CD4-positive, alpha-beta T cell treated with Interleukin-4 for 1 hour (primary cell): ENCODE results near the gene WBP11.
"Not testable (repeated sequence)": the region's sequence is repeated elsewhere in the genome, so short reads cannot be mapped to it uniquely, and the experiment has no call there.

ENCODE experiments used
- DNase-seq, 2 donors: peaks; one replicate each; pipeline ENCODE4 v3.0.0-alpha.2; 2020 to 2022

WBP11 gene

DNA sequence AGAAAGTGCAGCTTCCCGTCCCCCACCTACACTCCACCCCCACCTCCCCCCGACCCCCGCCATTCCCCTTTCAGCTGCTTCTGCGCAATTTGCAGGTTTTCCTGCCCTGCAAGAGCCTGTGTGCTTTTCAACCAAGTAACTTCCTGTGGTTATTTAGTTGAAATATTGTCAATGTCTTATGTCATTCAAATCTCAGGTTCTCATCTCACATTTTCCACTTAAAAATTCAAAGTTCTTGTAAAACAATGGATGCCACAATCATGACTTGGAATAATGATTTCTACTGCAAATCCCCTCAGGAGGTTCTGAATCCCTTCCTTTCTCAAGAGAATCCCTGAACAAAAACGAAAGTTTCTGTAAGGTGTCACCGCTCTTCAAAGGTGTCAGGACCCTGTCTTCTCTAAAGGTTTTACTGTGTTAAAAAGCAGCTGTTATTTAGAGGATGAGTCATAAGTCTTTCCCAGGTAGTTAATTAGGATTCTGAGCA, 31.6 kb downstream of the WBP11 start:
- peak; percentile 67 to 81 for DNase-seq

- DNase-seq = peak; percentile 97 to 98
Observed at GRCh38 chr12:14770496-14771461, 32.5 kb downstream of the WBP11 start.

DNA sequence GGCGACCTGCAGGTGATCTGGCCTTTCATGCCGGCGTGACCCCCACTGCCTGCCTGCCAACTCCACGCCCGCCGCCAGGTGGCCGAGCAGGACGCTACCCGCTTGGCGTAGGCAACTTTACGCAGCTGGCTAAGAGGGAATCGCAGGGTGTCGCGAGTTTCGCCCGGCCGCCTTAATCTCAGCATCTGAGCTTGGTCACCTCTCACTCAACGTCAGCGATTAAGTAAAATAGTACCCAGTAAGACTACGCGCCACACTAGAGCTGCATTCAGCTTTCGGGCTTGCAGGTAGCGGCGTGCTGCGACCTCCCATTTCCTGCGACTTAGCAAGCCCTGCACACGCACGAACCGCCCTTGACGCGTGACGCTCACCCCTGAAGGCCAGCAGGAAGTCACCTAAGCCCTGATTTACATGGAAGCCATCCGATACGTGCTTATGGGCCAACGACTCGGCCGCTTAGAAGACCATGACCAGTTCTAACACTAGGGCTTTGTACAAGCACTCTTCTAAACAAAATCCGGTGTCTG, 33.2 kb downstream of the WBP11 start:
- DNase-seq = peak; percentile 93 to 94

- DNase-seq = no peak
Observed at GRCh38 chr12:14769466-14769968, 33.8 kb downstream of the WBP11 start.

DNA sequence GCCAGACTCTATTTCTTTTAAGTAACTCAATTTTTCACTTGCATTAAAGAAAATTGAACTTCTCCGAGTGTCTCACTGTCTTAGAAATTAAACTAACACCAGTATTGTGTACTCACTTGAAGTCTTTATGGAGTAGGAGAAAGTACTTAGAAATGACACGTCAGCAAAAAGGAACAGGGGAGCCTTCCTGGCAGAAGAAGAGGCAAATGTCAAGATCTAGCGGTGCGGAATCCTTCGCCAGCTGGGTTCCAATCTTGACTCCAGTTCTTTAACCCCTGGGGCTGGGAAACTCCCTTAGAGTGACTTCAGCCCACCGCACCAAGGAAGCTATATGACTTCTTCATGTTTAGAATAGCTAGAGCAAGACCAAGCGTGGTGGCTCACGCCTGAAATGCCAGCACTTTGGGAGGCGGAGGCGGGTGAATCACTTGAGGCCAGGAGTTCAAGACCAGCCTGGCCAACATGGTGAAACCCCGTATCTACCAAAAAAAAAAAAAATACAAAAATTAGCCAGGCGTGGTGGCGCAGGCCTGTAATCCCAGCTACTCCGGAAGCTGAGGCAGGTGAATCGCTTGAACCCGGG, 34.4 kb downstream of the WBP11 start:
- peak; percentile 39 to 56 for DNase-seq

GRCh38 chr12:14767617-14768016, 35.7 kb downstream of the WBP11 start:
- DNase-seq = no peak

GRCh38 chr12:14766649-14767215, 36.5 kb downstream of the WBP11 start:
- DNase-seq = no peak

GRCh38 chr12:14766020-14766419, 37.3 kb downstream of the WBP11 start:
- DNase-seq = not testable (repeated sequence)

- DNase-seq = no peak
Observed at GRCh38 chr12:14765398-14765797, 37.9 kb downstream of the WBP11 start.

GRCh38 chr12:14759711-14760280, 43.5 kb downstream of the WBP11 start:
- not testable (repeated sequence) for DNase-seq

- peak in 1 of 2 donors; percentile 28 for DNase-seq
Observed at GRCh38 chr12:14756334-14757143, 46.7 kb downstream of the WBP11 start.

GRCh38 chr12:14751986-14752385, 51.3 kb downstream of the WBP11 start:
- DNase-seq = no peak

DNA sequence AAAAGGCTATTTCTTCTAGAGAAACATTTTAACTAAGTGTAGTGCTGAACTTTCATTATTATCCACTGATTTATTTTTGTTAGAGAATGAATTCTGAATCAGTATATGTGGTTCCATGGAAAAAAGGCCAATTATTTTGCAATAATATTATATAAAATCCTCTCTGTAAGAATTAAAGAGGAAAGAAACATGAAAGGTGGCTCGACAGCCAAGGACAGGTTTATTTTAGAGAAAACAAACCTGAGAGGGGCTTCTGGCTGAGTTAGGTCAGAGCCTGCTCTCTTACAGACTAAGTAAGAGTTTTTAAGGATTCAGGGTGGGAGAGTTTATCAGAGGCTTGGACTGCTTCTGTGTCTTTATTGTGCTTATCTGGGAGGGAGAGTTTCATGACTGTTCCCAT, 60.2 kb downstream of the WBP11 start:
- no peak for DNase-seq

DNA sequence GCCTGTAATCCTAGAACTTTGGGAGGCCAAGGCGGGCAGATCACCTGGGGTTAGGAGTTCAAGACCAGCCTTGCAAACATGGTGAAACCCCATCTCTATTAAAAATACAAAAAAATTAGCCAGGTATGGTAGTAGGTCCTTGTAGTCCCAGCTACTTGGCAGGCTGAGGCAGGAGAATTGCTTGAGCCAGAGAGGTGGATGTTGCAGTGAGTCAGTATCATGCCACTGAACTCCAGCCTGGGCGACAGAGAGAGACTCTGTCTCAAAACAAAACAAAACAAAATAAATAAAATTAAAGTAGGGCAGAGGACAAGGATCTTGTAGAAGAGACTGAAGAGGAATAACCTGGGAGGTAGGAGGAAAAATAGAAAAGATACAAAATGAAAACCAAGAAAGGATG, 61.3 kb downstream of the WBP11 start:
- no peak for DNase-seq

DNA sequence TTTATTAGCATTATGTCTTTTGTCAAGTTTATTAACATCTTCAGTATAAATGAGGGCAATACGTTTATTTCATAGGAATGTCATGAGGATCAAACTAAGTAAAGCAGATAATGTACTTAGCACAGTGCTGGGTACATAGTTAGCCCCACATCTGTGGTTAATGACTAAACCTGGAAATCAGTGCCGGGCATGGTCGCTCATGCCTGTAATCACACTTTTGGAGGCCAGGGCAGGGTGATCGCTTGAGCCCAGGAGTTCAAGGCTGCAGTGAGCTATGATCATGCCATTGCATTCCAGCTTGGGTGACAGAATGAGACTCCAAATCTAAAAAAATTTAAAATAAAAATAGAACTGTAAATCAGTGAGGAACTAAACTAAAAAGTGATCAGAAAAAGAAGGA, 62.1 kb downstream of the WBP11 start:
- DNase-seq = no peak

- DNase-seq = not testable (repeated sequence)
Observed at GRCh38 chr12:14736441-14736840, 66.8 kb downstream of the WBP11 start.
